ENCODE data around the gene RBM33.

RBM33 gene

DNA sequence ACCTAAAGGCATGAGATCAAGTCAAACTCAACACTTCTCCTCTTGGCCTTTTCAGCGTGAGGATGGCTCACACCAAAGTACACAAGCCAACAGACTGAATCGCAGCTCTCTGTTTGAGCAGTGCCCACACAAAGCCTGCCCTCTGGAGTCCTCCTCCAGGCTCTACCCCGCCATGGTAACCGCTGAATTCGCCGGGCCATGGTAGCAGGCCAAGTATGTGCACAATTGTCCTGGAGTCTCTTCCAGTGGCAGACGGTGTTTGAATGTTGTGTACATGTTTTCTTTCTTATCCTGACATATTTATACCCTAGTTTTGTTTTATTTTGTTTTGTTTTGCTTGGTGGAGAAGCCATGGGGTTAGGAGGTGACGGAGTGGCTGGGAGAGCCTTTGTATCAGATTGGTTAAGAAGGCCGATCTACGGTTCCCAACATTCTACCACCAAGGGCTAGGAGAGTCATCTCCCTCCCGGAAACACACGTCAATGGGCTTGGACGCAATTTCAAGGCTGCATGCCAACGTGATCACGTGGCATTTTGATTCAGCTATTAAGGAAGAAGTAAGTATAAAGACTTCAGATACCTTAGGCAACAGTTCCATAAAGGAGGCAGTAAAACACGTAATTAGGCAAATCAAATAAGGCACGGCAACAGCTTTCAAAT lies 179.9 kb downstream of the RBM33 start:
- no peak for DNase-seq (ENCODE audit: low read depth)

DNA sequence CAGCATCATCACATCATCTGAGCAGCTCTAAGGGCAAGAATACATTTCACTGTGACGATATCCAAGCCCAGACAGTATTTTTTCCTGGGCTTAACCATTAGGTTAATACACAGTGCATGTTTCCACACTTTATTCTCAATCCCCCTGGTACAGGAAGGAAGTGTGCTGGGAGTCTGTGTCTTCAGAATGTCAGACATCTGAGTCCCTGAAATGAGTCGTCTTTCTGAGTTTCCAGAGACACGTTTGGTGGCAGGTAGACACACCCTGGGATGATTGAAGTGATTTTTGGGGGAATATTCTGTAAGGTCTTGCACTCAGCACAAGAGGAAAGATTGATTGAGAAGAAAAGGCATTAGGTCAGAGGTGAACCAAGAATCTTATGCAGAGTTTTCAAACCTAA lies 180.9 kb downstream of the RBM33 start:
- DNase-seq (ENCODE audit: low read depth), result no peak

DNA sequence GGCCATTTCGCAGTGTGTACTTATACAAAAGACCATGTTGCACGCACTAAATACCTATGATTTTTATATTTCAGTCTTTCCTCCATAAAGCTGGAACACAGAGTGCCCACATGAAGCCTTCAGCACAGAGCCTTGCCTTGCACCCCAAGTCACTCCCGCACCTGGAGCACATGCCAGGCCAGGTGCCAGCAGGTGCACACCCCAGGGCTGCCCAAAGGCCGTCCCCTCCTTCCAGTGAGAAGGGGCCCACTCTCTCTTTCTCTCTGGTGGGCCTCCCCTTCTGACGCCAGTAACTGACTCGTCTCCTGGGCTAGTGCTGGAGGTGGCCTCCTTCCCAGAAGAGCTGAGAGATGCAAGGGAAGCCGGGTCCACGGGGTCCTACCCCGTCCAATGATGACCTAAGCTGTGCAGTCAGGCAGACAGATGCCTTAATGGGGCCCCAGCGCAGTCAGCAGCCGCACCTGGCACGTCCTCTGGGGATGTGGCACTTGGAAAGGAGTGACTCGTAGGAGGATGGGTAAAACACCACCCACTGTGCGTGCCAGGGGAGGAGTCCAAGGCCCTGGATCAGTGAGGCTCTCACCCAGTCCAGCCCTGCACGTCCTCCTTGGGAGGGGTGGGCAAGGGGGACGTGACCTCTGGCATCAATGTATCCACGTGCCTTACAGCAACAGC lies 185.5 kb downstream of the RBM33 start:
- no peak for DNase-seq (ENCODE audit: low read depth)

Data from EH (cell line).